SH-SY5Y (cell line): ENCODE data around the gene OR1E2.

Experiments used
- GATA2 ChIP-seq: IDR thresholded peaks from 2 replicates; pipeline ENCODE4 v1.6.1; 2011; ENCODE audit warnings: mild to moderate bottlenecking, low read depth, low read length
- GATA3 ChIP-seq: IDR thresholded peaks from 2 replicates; pipeline ENCODE4 v1.6.1; 2011; ENCODE audit warnings: low read depth, mild to moderate bottlenecking, low read length, moderate library complexity

GRCh38 chr17:3471599-3471998, 38.0 kb upstream of the OR1E2 start, which contains the start of gene SPATA22:
- TF ChIP-seq GATA2 (no peak), GATA3 (no peak)
